ENCODE data around the gene MIPEP.

The MIPEP gene

DNA sequence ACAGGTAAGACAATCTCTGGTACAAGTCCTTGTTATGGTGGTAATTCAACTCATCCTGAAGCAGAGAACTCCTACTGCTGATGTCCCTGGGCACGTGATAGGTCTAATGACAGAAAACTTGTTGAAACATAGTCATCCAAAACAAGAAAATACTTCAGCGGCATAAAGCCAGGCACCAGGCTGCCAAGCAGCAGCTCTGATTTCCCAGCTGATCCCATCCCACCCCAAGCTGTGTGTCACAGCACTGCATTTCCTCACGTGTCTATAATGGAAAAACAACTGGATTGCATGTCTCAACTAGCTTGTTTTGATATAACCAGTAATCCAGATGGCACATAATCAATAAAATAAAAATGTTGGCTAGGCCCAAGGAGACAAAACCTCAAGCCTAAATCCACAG is 64.8 kb downstream of the MIPEP start:
- H3K27me3 ChIP-seq (ENCODE audit: insufficient read depth, poor library complexity, severe bottlenecking): no peaks in the 10 kb centered on the region
- no peak overlapping the region for H3K27ac ChIP-seq (replicated peaks)
- no peak for DNase-seq (ENCODE audit: low read depth in 1 of 2, low spot score in 1 of 2)
- TF ChIP-seq SPI1 (IDR thresholded peaks at IDR 0.05; ENCODE audit: borderline replicate concordance, low read depth) (no peak), GABPA (IDR thresholded peaks at IDR 0.05; ENCODE audit: low read depth) (no peak), POLR2AphosphoS5 (IDR thresholded peaks at IDR 0.05; ENCODE audit: low read depth) (no peak)
- TF ChIP-seq, protein P1, sequence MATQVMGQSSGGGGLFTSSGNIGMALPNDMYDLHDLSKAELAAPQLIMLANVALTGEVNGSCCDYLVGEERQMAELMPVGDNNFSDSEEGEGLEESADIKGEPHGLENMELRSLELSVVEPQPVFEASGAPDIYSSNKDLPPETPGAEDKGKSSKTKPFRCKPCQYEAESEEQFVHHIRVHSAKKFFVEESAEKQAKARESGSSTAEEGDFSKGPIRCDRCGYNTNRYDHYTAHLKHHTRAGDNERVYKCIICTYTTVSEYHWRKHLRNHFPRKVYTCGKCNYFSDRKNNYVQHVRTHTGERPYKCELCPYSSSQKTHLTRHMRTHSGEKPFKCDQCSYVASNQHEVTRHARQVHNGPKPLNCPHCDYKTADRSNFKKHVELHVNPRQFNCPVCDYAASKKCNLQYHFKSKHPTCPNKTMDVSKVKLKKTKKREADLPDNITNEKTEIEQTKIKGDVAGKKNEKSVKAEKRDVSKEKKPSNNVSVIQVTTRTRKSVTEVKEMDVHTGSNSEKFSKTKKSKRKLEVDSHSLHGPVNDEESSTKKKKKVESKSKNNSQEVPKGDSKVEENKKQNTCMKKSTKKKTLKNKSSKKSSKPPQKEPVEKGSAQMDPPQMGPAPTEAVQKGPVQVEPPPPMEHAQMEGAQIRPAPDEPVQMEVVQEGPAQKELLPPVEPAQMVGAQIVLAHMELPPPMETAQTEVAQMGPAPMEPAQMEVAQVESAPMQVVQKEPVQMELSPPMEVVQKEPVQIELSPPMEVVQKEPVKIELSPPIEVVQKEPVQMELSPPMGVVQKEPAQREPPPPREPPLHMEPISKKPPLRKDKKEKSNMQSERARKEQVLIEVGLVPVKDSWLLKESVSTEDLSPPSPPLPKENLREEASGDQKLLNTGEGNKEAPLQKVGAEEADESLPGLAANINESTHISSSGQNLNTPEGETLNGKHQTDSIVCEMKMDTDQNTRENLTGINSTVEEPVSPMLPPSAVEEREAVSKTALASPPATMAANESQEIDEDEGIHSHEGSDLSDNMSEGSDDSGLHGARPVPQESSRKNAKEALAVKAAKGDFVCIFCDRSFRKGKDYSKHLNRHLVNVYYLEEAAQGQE (IDR thresholded peaks at IDR 0.05; ENCODE audit: insufficient replicate concordance, low read depth): no peak
- TF ChIP-seq, protein P2, sequence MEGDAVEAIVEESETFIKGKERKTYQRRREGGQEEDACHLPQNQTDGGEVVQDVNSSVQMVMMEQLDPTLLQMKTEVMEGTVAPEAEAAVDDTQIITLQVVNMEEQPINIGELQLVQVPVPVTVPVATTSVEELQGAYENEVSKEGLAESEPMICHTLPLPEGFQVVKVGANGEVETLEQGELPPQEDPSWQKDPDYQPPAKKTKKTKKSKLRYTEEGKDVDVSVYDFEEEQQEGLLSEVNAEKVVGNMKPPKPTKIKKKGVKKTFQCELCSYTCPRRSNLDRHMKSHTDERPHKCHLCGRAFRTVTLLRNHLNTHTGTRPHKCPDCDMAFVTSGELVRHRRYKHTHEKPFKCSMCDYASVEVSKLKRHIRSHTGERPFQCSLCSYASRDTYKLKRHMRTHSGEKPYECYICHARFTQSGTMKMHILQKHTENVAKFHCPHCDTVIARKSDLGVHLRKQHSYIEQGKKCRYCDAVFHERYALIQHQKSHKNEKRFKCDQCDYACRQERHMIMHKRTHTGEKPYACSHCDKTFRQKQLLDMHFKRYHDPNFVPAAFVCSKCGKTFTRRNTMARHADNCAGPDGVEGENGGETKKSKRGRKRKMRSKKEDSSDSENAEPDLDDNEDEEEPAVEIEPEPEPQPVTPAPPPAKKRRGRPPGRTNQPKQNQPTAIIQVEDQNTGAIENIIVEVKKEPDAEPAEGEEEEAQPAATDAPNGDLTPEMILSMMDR (IDR thresholded peaks at IDR 0.05; ENCODE audit: insufficient read depth, low read length): no peak
- H3K4me3 ChIP-seq (replicated peaks; ENCODE audit: insufficient read depth, low read length): no peak overlapping the region

DNA sequence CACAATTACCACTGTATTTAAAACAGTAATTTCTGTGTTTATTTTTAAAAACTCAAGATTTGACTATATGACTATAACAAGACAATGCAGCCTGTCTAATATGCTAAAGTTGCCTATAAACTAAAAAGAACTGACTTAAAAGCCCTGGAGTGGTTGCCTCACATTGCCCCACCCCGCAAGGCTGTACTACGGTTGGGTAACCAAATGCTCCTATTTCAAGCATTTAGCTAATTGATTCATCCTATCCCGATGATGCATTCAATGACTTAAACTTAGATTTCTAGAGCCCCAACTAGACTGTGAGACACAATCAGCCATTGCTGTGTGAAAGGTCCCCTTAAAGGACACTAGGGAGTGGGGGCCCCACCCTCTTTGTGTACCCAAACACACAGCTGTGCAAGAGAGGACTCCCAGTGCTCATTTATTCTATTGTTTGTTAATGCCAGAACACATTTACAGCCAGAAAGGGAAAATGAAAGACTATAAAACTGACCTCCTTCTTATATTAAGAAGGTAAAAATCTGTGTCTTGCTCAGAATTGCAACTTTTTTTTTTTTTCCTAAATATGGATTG is 66.9 kb downstream of the MIPEP start:
- no peaks in the 10 kb centered on the region for H3K27me3 ChIP-seq (ENCODE audit: insufficient read depth, poor library complexity, severe bottlenecking)

DNA sequence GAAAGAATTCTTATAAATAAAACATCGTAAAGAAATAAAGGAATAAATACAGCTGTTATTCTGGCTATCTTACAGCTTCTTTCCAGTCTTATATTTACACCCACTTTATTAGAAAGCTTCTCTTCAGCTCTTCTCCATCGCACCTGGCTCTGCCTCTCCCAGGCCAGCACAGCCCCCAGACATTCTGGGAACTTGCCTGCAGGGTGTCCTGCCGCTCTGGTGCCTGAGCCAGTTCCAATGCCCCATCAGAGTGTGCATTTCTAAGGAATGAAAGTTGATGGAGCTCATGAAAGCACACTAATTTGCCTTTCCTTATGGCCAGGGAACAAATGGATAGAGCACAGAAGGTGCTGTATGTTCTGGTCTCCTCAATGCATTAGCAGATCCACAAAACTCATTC is 68.7 kb downstream of the MIPEP start:
- H3K4me3 ChIP-seq (replicated peaks; ENCODE audit: insufficient read depth, low read length): no peak overlapping the region
- no peak for DNase-seq (ENCODE audit: low read depth in 1 of 2, low spot score in 1 of 2)
- TF ChIP-seq SPI1 (IDR thresholded peaks at IDR 0.05; ENCODE audit: borderline replicate concordance, low read depth): no peak
- TF ChIP-seq, protein P1 (IDR thresholded peaks at IDR 0.05; ENCODE audit: insufficient replicate concordance, low read depth): no peak
- TF ChIP-seq GABPA (IDR thresholded peaks at IDR 0.05; ENCODE audit: low read depth): no peak
- TF ChIP-seq, protein P2 (IDR thresholded peaks at IDR 0.05; ENCODE audit: insufficient read depth, low read length): no peak
- no peak for TF ChIP-seq POLR2AphosphoS5 (IDR thresholded peaks at IDR 0.05; ENCODE audit: low read depth)
- H3K27me3 ChIP-seq (ENCODE audit: insufficient read depth, poor library complexity, severe bottlenecking): no peaks in the 10 kb centered on the region
- H3K27ac ChIP-seq (replicated peaks): no peak overlapping the region

More for the DNA sequence above, 66.9 kb downstream of the MIPEP start:
- no peak overlapping the region for H3K4me3 ChIP-seq (replicated peaks; ENCODE audit: insufficient read depth, low read length)
- H3K27ac ChIP-seq (replicated peaks): no peak overlapping the region
- TF ChIP-seq GABPA (IDR thresholded peaks at IDR 0.05; ENCODE audit: low read depth) (no peak), SPI1 (IDR thresholded peaks at IDR 0.05; ENCODE audit: borderline replicate concordance, low read depth) (no peak)
- TF ChIP-seq, protein P1 (IDR thresholded peaks at IDR 0.05; ENCODE audit: insufficient replicate concordance, low read depth): no peak
- DNase-seq (ENCODE audit: low read depth in 1 of 2, low spot score in 1 of 2): no peak

Measured in HL-60 (cell line).